Stimulated activated CD4-positive, alpha-beta T cell treated with anti-CD3 and anti-CD28 coated beads, Interleukin-2, amount 100 ng/mL, for 4 hours (primary cell): ENCODE measurements around the gene C1orf56.
"Not testable (repeated sequence)": the region's sequence is repeated elsewhere in the genome, so short reads cannot be mapped to it uniquely, and the experiment has no call there.

Source experiments
- DNase-seq: peaks from one replicate; pipeline ENCODE4 v3.0.0-alpha.2; 2020; ENCODE audit warnings: low read depth

The C1orf56 gene

GRCh38 chr1:151062741-151063371 is 15.3 kb downstream of the C1orf56 start:
- no peak for DNase-seq

- DNase-seq = no peak
These were observed 17.6 kb downstream of the C1orf56 start for GRCh38 chr1:151065089-151065645.

GRCh38 chr1:151067185-151067584 is 19.6 kb downstream of the C1orf56 start:
- DNase-seq = no peak

GRCh38 chr1:151069103-151069486 is 21.5 kb downstream of the C1orf56 start:
- no peak for DNase-seq

GRCh38 chr1:151070474-151071276 is 23.1 kb downstream of the C1orf56 start, which contains the start of gene GABPB2:
GABPB2 (plus strand) TSS chr1:151070761; CDS start chr1:151088190, 17,429 bp downstream.
- DNase-seq = peak; percentile 72

GRCh38 chr1:151072224-151072623 is 24.7 kb downstream of the C1orf56 start:
- no peak for DNase-seq

- no peak for DNase-seq
These were observed 38.5 kb downstream of the C1orf56 start for GRCh38 chr1:151085953-151086559.

- not testable (repeated sequence) for DNase-seq
These were observed 49.9 kb downstream of the C1orf56 start for GRCh38 chr1:151097426-151097825.

GRCh38 chr1:151098126-151098525 is 50.6 kb downstream of the C1orf56 start:
- no peak for DNase-seq
